NB4 (cell line): ENCODE results near the gene PPP1R1C.

Source experiments
- POLR2A ChIP-seq: IDR thresholded peaks from 2 replicates; pipeline ENCODE4 v1.6.1; 2011; ENCODE audit warnings: mild to moderate bottlenecking; ENCODE audit not compliant: insufficient read length; ENCODE audit errors: extremely low read depth
- TF ChIP-seq, protein P1 (sequence below): IDR thresholded peaks from one replicate; pipeline ENCODE4 v1.5.1; 2012; ENCODE audit warnings: low read depth, low read length

DNA sequence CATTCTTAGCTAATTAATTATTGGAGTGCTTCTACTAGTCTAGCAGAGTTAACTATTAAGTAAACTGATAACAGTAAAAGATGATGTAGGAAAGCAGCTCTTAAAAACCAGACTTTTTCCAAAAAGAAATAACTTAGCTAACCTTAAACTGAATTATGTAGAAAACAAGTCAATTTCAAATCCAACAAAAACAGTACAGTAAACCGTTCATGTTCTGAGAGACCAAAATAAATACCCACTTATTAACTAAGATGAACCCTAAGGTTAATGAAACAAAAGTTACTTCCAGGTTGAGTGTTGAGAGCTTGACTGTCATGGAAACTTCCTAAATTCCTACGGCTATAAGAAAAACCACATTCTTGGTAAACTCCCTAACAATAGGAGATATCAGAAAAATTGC is 181.2 kb downstream of the PPP1R1C start:
- TF ChIP-seq, protein P1, sequence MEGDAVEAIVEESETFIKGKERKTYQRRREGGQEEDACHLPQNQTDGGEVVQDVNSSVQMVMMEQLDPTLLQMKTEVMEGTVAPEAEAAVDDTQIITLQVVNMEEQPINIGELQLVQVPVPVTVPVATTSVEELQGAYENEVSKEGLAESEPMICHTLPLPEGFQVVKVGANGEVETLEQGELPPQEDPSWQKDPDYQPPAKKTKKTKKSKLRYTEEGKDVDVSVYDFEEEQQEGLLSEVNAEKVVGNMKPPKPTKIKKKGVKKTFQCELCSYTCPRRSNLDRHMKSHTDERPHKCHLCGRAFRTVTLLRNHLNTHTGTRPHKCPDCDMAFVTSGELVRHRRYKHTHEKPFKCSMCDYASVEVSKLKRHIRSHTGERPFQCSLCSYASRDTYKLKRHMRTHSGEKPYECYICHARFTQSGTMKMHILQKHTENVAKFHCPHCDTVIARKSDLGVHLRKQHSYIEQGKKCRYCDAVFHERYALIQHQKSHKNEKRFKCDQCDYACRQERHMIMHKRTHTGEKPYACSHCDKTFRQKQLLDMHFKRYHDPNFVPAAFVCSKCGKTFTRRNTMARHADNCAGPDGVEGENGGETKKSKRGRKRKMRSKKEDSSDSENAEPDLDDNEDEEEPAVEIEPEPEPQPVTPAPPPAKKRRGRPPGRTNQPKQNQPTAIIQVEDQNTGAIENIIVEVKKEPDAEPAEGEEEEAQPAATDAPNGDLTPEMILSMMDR, result no peak
- no peak for TF ChIP-seq POLR2A
